Vagina (tissue), 2 donors: ENCODE data around the gene ATP6V1D. TPM values are rescaled to one million over a fixed set of nuclear protein-coding genes. Genes with fewer than 3 reads are reported as not detected.
"Not testable (repeated sequence)": the region's sequence is repeated elsewhere in the genome, so short reads cannot be mapped to it uniquely, and the experiment has no call there.

Experiments
- DNase-seq, 2 donors: peaks; one replicate each; pipeline ENCODE4 v3.0.0-alpha.2; 2017; ENCODE audit errors: extremely low spot score in 2 of 2
- H3K27ac ChIP-seq: fragments of 200-600 bp; sonication (generic); one replicate; pipeline ENCODE4 v1.5.1; 2019
- H3K27me3 ChIP-seq: fragments of 200-600 bp; sonication (generic); one replicate; pipeline ENCODE4 v1.5.1; 2019
- H3K36me3 ChIP-seq, 2 donors: fragments of 200-600 bp; sonication (generic); one replicate each; pipeline ENCODE4 v1.5.1; 2017 to 2019
- H3K4me1 ChIP-seq: fragments of 200-600 bp; sonication (generic); one replicate; pipeline ENCODE4 v1.5.1; 2019
- H3K4me3 ChIP-seq, 2 donors: fragments of 200-600 bp; sonication (generic); 1 replicate in 1 of 2; 2 replicates in 1 of 2; pipeline ENCODE4 v1.5.1; 2016 to 2019
- H3K9me3 ChIP-seq: fragments of 200-600 bp; sonication (generic); one replicate; pipeline ENCODE4 v1.5.1; 2019
- CTCF ChIP-seq, 3 experiments: fragments of 450-650 bp in 2 of 3; fragments of 200-600 bp in 1 of 3; sonication (generic) in 1 of 3; IDR thresholded peaks; one replicate each; pipeline ENCODE4 v1.5.1; 2017 to 2019; ENCODE audit warnings: antibody characterized with exemption in 3 of 3, mild to moderate bottlenecking in 2 of 3, moderate library complexity in 2 of 3
- POLR2A ChIP-seq, 2 donors: fragments of 450-650 bp; IDR thresholded peaks; one replicate each; pipeline ENCODE4 v1.6.1; 2017; ENCODE audit warnings: antibody characterized with exemption in 2 of 2, mild to moderate bottlenecking in 2 of 2, moderate library complexity in 2 of 2
- POLR2AphosphoS5 ChIP-seq, 2 donors: sonication (generic); formaldehyde crosslinking; IDR thresholded peaks; one replicate each; pipeline ENCODE4 v1.9.0; 2017; ENCODE audit warnings: antibody characterized with exemption in 2 of 2, mild to moderate bottlenecking in 2 of 2, low read depth in 1 of 2; ENCODE audit not compliant: insufficient read depth in 1 of 2
- intact Hi-C: fragments of 100-400 bp; cut with DNase I; formaldehyde crosslinking; loops from one replicate; pipeline ENCODE4 v1.15.1; 2023
- total RNA-seq: library from RNA; depleted of rRNA; stranded (reverse); fragments of >200 nt; gene quantifications from one replicate; pipeline ENCODE4 v1.2.3, GENCODE V29; 2016

ATP6V1D gene
- total RNA-seq, 1 donor from 2014 or later, result 23.8 TPM

DNA sequence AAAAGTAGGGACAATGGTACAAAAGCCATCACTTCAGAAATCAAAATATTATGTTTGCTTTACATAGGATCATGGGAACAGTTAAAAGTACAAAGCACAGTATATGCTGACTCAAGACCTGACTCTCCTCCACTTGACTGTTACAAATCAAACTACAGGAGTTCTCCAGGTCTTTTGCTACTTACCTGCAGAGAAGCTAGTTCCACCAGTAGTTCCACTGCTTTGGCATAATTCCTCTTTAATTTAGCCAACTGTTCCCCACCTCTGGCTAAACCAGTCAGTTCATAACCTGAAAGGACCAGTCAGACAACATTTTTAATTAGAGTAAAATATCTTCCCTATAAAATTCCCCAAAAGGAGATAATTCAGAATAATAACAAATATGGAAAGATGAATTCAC, 14.0 kb downstream of the ATP6V1D start:
- no peak for TF ChIP-seq CTCF (IDR thresholded peaks at IDR 0.05)
- peak in 1 of 2 donors; percentile 59 for TF ChIP-seq POLR2AphosphoS5 (IDR thresholded peaks at IDR 0.05; ENCODE audit: insufficient read depth in 1 of 2, low read depth in 1 of 2)
- intact Hi-C loops, result no loop called here
- peaks cover 8% of the 10 kb centered on the region for H3K4me1 ChIP-seq
- no peaks in the 10 kb centered on the region for H3K27me3 ChIP-seq
- no peak overlapping the region for H3K4me3 ChIP-seq
- H3K9me3 ChIP-seq, result no peaks in the 10 kb centered on the region
- H3K27ac ChIP-seq, result no peak overlapping the region
- no peak for DNase-seq
- peaks cover 4 to 74% of the 10 kb centered on the region in 2 donors for H3K36me3 ChIP-seq

GRCh38 chr14:67343601-67344230, 15.9 kb downstream of the ATP6V1D start:
- no peak for DNase-seq
- H3K27ac ChIP-seq, result no peak overlapping the region
- no peak overlapping the region for H3K4me3 ChIP-seq
- peaks cover 0 to 72% of the 10 kb centered on the region in 2 donors for H3K36me3 ChIP-seq
- intact Hi-C loops, result no loop called here
- peaks cover 8% of the 10 kb centered on the region for H3K4me1 ChIP-seq
- no peaks in the 10 kb centered on the region for H3K9me3 ChIP-seq
- no peak for TF ChIP-seq POLR2A (IDR thresholded peaks at IDR 0.05)
- peak in 1 of 2 donors; percentile 53 for TF ChIP-seq POLR2AphosphoS5 (IDR thresholded peaks at IDR 0.05; ENCODE audit: insufficient read depth in 1 of 2, low read depth in 1 of 2)
- no peak for TF ChIP-seq CTCF (IDR thresholded peaks at IDR 0.05)
- H3K27me3 ChIP-seq, result no peaks in the 10 kb centered on the region

- DNase-seq, result not testable (repeated sequence)
Observed at GRCh38 chr14:67341231-67341630, 18.4 kb downstream of the ATP6V1D start.

DNA sequence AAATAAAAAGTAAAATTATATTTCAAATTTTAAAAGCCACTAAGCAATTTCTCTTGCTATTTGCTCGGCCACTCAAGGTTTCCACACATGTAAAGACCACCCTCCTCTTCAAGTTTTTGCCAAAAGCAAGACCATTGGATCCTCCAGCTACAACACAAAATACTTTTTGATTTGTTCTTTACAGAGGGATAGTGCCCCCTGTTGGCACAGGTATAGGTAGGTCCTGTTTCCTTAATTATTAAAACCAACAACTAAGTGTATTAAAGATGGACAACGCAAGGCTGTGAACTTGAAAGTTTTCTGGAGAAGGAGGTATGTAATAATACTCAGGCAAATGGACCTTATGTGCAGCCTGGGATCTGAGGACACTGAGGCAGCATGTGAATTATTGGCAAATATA, 23.8 kb downstream of the ATP6V1D start:
- Histone ChIP-seq H3K27me3 (no peaks in the 10 kb centered on the region), H3K9me3 (no peaks in the 10 kb centered on the region), H3K36me3 (peaks cover 0 to 76% of the 10 kb centered on the region in 2 donors), H3K4me1 (no peaks in the 10 kb centered on the region), H3K4me3 (no peak overlapping the region), H3K27ac (no peak overlapping the region)
- intact Hi-C loops, result no loop called here
- TF ChIP-seq CTCF (IDR thresholded peaks at IDR 0.05) (no peak), POLR2AphosphoS5 (IDR thresholded peaks at IDR 0.05; ENCODE audit: insufficient read depth in 1 of 2, low read depth in 1 of 2) (no peak), POLR2A (IDR thresholded peaks at IDR 0.05) (no peak)
- DNase-seq, result no peak

More at GRCh38 chr14:67341231-67341630, 18.4 kb downstream of the ATP6V1D start:
- H3K36me3 ChIP-seq, result peaks cover 0 to 78% of the 10 kb centered on the region in 2 donors
- H3K9me3 ChIP-seq, H3K27ac ChIP-seq, H3K27me3 ChIP-seq, intact Hi-C loops, H3K4me3 ChIP-seq, H3K4me1 ChIP-seq: not testable (repeated sequence)

GRCh38 chr14:67332468-67332867, 27.1 kb downstream of the ATP6V1D start:
- Histone ChIP-seq H3K27me3 (no peaks in the 10 kb centered on the region), H3K4me3 (no peak overlapping the region), H3K36me3 (peaks cover 0 to 47% of the 10 kb centered on the region in 2 donors), H3K27ac (no peak overlapping the region), H3K9me3 (no peaks in the 10 kb centered on the region), H3K4me1 (no peaks in the 10 kb centered on the region)
- intact Hi-C loops, result no loop called here
- TF ChIP-seq CTCF (IDR thresholded peaks at IDR 0.05) (no peak), POLR2A (IDR thresholded peaks at IDR 0.05) (no peak), POLR2AphosphoS5 (IDR thresholded peaks at IDR 0.05; ENCODE audit: insufficient read depth in 1 of 2, low read depth in 1 of 2) (no peak)
- no peak for DNase-seq
